B cell (primary cell): ENCODE measurements around the gene TBCD. TPM values are rescaled to one million over a fixed set of nuclear protein-coding genes. Genes with fewer than 3 reads are reported as not detected.

Source experiments
- ATAC-seq: fragments of 200-7000 bp; cut with Tn5 transposase; one replicate; pipeline ENCODE4 v1.10.0; 2021; ENCODE audit warnings: low read depth, mild to moderate bottlenecking, moderate number of reproducible peaks, moderate library complexity
- CTCF ChIA-PET: fragments of 350-600 bp; sonication (Branson Sonifier 250); formaldehyde crosslinking; loops from one replicate; lab custom pipeline; 2021; ENCODE audit warnings: antibody characterized with exemption, inconsistent platforms; lab: Charles Lee
- POLR2A ChIA-PET: fragments of 350-600 bp; sonication (Branson Sonifier 250); formaldehyde crosslinking; loops from one replicate; lab custom pipeline; 2021; ENCODE audit warnings: antibody characterized with exemption; lab: Charles Lee
- DNase-seq: peaks from one replicate; pipeline ENCODE4 v3.0.0; 2013
- H2AFZ ChIP-seq: 2 replicates; pipeline ENCODE4 v1.6.1; 2012; ENCODE audit warnings: mild to moderate bottlenecking, low read depth, low read length; ENCODE audit not compliant: insufficient read depth, poor library complexity, severe bottlenecking
- H3K27ac ChIP-seq, 2 donors: 1 replicate in 1 of 2; 2 replicates in 1 of 2; pipeline ENCODE4 v1.5.1; 2012 to 2013; ENCODE audit warnings: low read length in 2 of 2, mild to moderate bottlenecking in 2 of 2, moderate library complexity in 1 of 2
- H3K27me3 ChIP-seq, 4 experiments: fragments of 200-600 bp in 1 of 4; sonication (generic) in 1 of 4; replicated peaks in 1 of 4; 1 replicate in 2 of 4; 2 replicates in 2 of 4; pipeline versions ENCODE4 v1.6.1 to v1.7.0; 2013 to 2016; ENCODE audit warnings: low read length in 3 of 4, mild to moderate bottlenecking in 2 of 4, mixed read lengths in 1 of 4, moderate library complexity in 1 of 4; ENCODE audit not compliant: insufficient read depth in 4 of 4, control insufficient read depth in 3 of 4; ENCODE audit errors: control extremely low read depth in 1 of 4
- H3K36me3 ChIP-seq, 2 experiments: replicated peaks in 1 of 2; 1 replicate in 1 of 2; 2 replicates in 1 of 2; pipeline versions ENCODE4 v1.6.1 to v1.7.1; 2013; ENCODE audit warnings: low read length in 1 of 2; ENCODE audit not compliant: insufficient read depth in 2 of 2, control insufficient read depth in 1 of 2; ENCODE audit errors: control extremely low read depth in 1 of 2, extremely low read depth in 1 of 2
- H3K4me1 ChIP-seq, 2 donors: fragments of 200-600 bp in 1 of 2; sonication (generic) in 1 of 2; 1 replicate in 1 of 2; 2 replicates in 1 of 2; pipeline versions ENCODE4 v1.5.1 to v1.6.1; 2013 to 2017; ENCODE audit warnings: low read length in 2 of 2; ENCODE audit not compliant: control insufficient read depth in 2 of 2, insufficient read depth in 2 of 2
- H3K4me2 ChIP-seq: replicated peaks from 2 replicates; pipeline ENCODE3; 2012; ENCODE audit warnings: mild to moderate bottlenecking, low read depth, low read length; ENCODE audit not compliant: poor library complexity, severe bottlenecking
- H3K4me3 ChIP-seq, 5 experiments: fragments of 200-600 bp in 1 of 5; sonication (generic) in 1 of 5; 1 replicate in 3 of 5; 2 replicates in 2 of 5; pipeline versions ENCODE4 v1.5.1 to v1.7.0; 2011 to 2016; ENCODE audit warnings: low read length in 4 of 5, mild to moderate bottlenecking in 4 of 5, low read depth in 2 of 5, control low read depth in 1 of 5, moderate library complexity in 1 of 5; ENCODE audit not compliant: insufficient read depth in 1 of 5; ENCODE audit errors: control extremely low read depth in 1 of 5, extremely low read depth in 1 of 5
- H3K79me2 ChIP-seq: fragments of 200-600 bp; sonication (generic); one replicate; pipeline ENCODE4 v1.6.0; 2016; ENCODE audit warnings: low read length; ENCODE audit not compliant: control insufficient read depth, insufficient read depth
- H3K9ac ChIP-seq: fragments of 200-600 bp; sonication (generic); 2 replicates; pipeline ENCODE4 v1.6.1; 2017; ENCODE audit warnings: mild to moderate bottlenecking, low read length, moderate library complexity
- H3K9me3 ChIP-seq, 3 donors: one replicate each; pipeline versions ENCODE4 v1.6.1 to v1.7.1; 2013; ENCODE audit warnings: low read length in 2 of 3; ENCODE audit not compliant: control insufficient read depth in 2 of 3, insufficient read depth in 1 of 3; ENCODE audit errors: control extremely low read depth in 1 of 3
- H4K20me1 ChIP-seq: 2 replicates; pipeline ENCODE4 v1.6.0; 2012; ENCODE audit warnings: mild to moderate bottlenecking, low read length; ENCODE audit not compliant: insufficient read depth, control insufficient read depth, poor library complexity, severe bottlenecking
- H3K27ac Mint-ChIP-seq: one replicate; pipeline ENCODE4 v1.8.0; 2021; ENCODE audit warnings: mixed read lengths
- H3K27me3 Mint-ChIP-seq: one replicate; pipeline ENCODE4 v1.8.0; 2021; ENCODE audit warnings: mixed read lengths
- H3K4me1 Mint-ChIP-seq: one replicate; pipeline ENCODE4 v1.8.0; 2021; ENCODE audit warnings: mixed read lengths
- H3K4me3 Mint-ChIP-seq: one replicate; pipeline ENCODE4 v1.8.0; 2021; ENCODE audit warnings: mixed read lengths
- H3K9me3 Mint-ChIP-seq: one replicate; pipeline ENCODE4 v1.8.0; 2022; ENCODE audit warnings: mixed read lengths; ENCODE audit not compliant: insufficient read depth
- CTCF ChIP-seq: fragments of 200-600 bp; IDR thresholded peaks from one replicate; pipeline ENCODE4 v1.8.0; 2022; ENCODE audit warnings: antibody characterized with exemption, mild to moderate bottlenecking
- EZH2 ChIP-seq: IDR thresholded peaks from 2 replicates; pipeline ENCODE4 v1.6.1; 2012; ENCODE audit warnings: borderline replicate concordance, low read depth, mild to moderate bottlenecking, moderate library complexity, low read length; ENCODE audit not compliant: insufficient read depth, poor library complexity, severe bottlenecking
- WGBS: methylation state at CpG from one replicate; pipeline ENCODE4 v1.1.5; 2013; ENCODE audit warnings: missing lambda C conversion rate; ENCODE audit not compliant: insufficient coverage; 5-methylcytosine and 5-hydroxymethylcytosine counted together
- intact Hi-C: fragments of 100-400 bp; cut with micrococcal nuclease; formaldehyde crosslinking; loops from one replicate; pipeline ENCODE4 v1.10.0; 2022
- polyA plus RNA-seq: library from polyadenylated mRNA; depleted of rRNA; stranded (reverse); fragments of >200 nt; gene quantifications from 2 replicates; pipeline ENCODE4 v1.2.3, GENCODE V29; 2012
- total RNA-seq, 2 donors: library from RNA; stranded (reverse); fragments of 120-200 nt in 1 of 2; gene quantifications; 1 replicate in 1 of 2; 2 replicates in 1 of 2; pipeline versions ENCODE4 v1.2.3 to v1.2.4, GENCODE V29; 2013 to 2022

Gene TBCD
- total and polyA plus RNA-seq, 2 donors (not counting 1 experiment from before 2014, with no cell fraction given), result 60.8 to 101 TPM

GRCh38 chr17:82860606-82861392 is 108.9 kb downstream of the TBCD start:
- Histone ChIP-seq H3K4me1 (peaks cover 55 to 64% of the 10 kb centered on the region in 2 donors), H3K36me3 (no peaks in the 10 kb centered on the region), H2AFZ (no peak overlapping the region), H3K4me3 (peak overlapping the region in 2 of 5 experiments; percentile 8 to 40), H4K20me1 (peaks cover 49% of the 10 kb centered on the region), H3K9ac (no peak overlapping the region), H3K27ac (no peak overlapping the region), H3K4me2 (peak overlapping the region; percentile 67), H3K79me2 (peaks cover 8% of the 10 kb centered on the region), H3K9me3 (no peaks in the 10 kb centered on the region), H3K27me3 (peaks cover 0 to 4% (median 0%) of the 10 kb centered on the region in 4 experiments)
- POLR2A ChIA-PET, result interaction anchor here (0.7 to 2.5 kb wide), 4 partner anchors 9 to 42 kb away, joined by 3 to 10 read pairs (median 6); no protein-coding TSS in a partner anchor
- CTCF ChIA-PET, result interaction anchor here (1.0 to 4.5 kb wide), 8 partner anchors 10 to 79 kb away, joined by 3 to 22 read pairs (median 5); no protein-coding TSS in a partner anchor
- Mint-ChIP-seq H3K4me3 (peak overlapping the region; percentile 86), H3K27me3 (peaks cover 1% of the 10 kb centered on the region), H3K27ac (peak overlapping the region; percentile 87), H3K9me3 (no peaks in the 10 kb centered on the region), H3K4me1 (peaks cover 61% of the 10 kb centered on the region)
- TF ChIP-seq CTCF (no peak), EZH2 (no peak)
- 65% methylated on average over 39 of the region's 42 CpGs for WGBS
- ATAC-seq (no peak), DNase-seq (no peak)
- intact Hi-C loops, result loop anchor here (1.0 kb wide), 2 partner anchors 11 to 41 kb away; no protein-coding TSS in a partner anchor

DNA sequence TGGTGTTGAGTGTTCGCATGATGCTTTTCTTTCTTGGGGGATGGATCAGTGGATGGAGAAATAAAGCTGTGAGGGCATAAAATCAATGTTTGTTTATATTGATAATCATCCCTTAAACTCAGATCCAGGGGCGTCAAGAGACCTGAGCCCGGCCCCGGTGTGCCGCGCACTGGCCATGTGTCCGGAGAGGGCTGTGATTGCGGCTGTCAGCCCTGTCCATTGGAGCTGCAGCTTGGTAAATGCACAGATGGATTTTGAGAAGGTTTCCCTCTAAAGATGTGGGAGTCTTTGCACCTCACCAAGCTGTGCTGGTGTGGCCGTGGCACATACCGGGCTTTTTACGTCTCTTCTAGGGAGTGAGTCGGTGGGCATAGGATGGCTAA is 109.5 kb downstream of the TBCD start:
- no peaks in the 10 kb centered on the region for H3K36me3 ChIP-seq
- H3K9me3 ChIP-seq, result no peaks in the 10 kb centered on the region
- peaks cover 0 to 6% (median 0%) of the 10 kb centered on the region in 4 experiments for H3K27me3 ChIP-seq
- 99% methylated on average over 9 of the region's 12 CpGs for WGBS
- H3K9ac ChIP-seq, result no peak overlapping the region
- H3K4me3 ChIP-seq, result no peak overlapping the region
- peaks cover 8% of the 10 kb centered on the region for H3K79me2 ChIP-seq
- POLR2A ChIA-PET, result interaction anchor here (0.7 to 2.5 kb wide), 4 partner anchors 8 to 43 kb away, joined by 3 to 10 read pairs (median 6); no protein-coding TSS in a partner anchor
- Mint-ChIP-seq H3K27me3 (peaks cover 4% of the 10 kb centered on the region), H3K9me3 (no peaks in the 10 kb centered on the region), H3K27ac (no peak overlapping the region), H3K4me3 (peak overlapping the region; percentile 86), H3K4me1 (peaks cover 67% of the 10 kb centered on the region)
- peaks cover 61 to 69% of the 10 kb centered on the region in 2 donors for H3K4me1 ChIP-seq
- ATAC-seq (no peak), DNase-seq (no peak)
- H3K4me2 ChIP-seq, result peak overlapping the region; percentile 67
- TF ChIP-seq CTCF, result no peak
- no peak for TF ChIP-seq EZH2
- CTCF ChIA-PET, result interaction anchor here (1.0 to 4.5 kb wide), 5 partner anchors 9 to 80 kb away, joined by 3 to 22 read pairs (median 5); no protein-coding TSS in a partner anchor
- H4K20me1 ChIP-seq, result peaks cover 55% of the 10 kb centered on the region
- no peak overlapping the region for H3K27ac ChIP-seq
- intact Hi-C loops, result no loop called here
- H2AFZ ChIP-seq, result no peak overlapping the region
